NCI-H2029 (cell line): Measurements from ENCODE around the gene GSE1.

Source experiments
- DNase-seq: peaks from one replicate; lab custom pipeline; 2025; lab: John Stamatoyannopoulos, UW

GSE1 gene

DNA sequence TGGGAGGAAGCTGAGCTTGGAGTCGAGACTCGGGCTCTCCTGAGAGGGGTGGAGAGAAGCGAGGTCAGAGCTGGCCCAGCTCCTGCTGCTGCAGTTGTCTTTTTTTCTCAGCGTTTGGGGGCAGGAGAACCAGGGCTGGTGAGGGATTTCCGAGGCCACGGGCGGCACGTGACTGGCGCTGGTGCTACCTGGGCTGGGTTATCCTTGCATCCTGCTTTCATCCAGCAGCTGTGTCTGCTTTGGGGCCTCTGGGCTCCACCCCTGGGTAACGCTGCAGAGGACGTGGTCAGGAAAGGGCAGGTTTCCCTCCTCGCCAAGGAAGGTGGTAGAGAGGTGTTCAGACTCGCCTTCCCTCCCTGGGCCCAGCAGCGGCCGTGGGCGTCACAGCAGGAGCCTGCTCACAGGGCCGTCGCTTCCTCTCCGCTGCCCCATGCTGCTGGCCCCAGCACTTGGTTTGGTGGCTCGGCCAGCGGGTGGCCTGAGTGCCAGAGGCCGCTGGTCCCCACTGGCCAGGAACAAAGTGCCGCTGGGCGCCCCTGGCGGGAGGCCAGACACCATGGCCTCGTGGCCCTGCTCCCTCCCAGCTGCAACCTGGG, 22.5 kb downstream of the GSE1 start:
- no peak for DNase-seq

GRCh38 chr16:85636234-85636812, 23.2 kb downstream of the GSE1 start:
- no peak for DNase-seq

DNA sequence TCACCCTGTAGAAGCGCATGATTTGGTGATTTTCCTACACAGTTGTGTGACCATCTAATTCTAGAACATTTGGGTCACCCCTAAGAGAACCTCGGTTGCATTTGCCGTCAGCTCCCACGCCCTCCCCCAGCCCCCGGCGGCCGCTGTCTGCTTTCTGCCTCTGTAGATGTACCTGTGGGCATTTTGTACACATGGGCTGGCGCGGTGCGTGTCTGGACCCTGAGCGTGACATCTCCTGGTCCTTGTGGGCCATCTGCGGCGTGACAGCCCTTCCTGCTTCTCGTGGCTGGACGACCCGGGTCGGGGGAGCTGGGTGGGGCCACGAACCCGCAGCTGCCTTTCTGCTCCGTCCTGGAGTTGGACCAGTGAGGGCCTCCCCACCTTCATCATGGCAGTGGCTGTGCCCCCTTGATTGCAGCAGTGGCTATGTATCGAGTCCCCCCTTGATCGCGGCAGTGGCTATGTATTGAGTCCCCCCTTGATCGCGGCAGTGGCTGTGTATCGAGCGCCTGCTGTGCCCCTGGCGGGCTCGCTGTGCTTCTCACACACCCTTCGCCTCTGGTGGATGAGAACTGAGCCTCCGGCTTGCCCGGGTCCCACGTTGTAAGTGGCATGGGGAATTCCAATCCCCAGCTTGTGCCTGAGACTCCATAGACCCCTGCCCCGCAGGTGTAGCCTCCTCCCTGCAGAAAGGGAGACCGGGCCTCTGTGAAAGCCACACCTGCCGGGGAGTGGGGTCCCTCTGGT, 24.1 kb downstream of the GSE1 start:
- DNase-seq, result no peak

DNA sequence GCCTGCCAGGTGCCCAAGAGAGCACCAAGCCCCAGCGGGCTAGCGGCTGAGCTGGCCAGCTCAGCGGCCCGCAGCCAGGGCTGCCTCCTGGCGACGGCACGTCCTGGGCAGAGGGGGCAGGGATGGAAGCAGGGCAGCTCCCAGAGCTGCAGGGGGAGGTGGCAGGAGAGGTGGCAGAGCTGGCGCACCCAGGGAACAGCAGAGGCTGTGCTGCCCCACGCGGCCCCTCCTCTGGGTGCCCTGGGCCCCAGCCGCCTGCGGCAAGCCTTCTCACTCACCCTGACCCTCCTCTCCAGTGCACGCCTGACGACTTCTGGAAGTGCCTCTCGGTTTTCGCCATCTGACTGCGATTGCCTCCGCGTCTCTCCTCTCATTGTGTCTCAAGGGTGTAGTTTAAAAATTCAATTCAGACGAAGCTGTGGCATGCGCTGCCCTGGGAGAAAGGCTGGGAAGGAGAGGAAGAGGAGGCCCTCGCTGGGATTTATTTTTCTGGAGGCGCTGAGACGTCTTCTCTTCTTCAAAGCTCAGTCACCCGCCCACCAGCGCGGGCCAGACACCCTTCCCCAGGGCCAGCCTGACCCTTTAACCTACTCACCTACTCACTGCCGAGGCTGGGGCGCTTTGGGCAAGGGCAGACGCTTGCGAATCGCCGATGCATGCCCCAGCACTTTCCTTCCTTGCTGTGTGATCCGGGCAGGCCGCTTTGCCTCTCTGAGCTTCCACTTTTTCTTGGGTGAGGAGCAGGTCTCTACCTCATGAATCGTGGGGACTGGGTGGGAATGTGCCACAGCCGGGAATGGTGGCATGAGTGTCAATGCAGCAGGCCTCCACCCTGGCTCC, 24.9 kb downstream of the GSE1 start:
- no peak for DNase-seq

DNA sequence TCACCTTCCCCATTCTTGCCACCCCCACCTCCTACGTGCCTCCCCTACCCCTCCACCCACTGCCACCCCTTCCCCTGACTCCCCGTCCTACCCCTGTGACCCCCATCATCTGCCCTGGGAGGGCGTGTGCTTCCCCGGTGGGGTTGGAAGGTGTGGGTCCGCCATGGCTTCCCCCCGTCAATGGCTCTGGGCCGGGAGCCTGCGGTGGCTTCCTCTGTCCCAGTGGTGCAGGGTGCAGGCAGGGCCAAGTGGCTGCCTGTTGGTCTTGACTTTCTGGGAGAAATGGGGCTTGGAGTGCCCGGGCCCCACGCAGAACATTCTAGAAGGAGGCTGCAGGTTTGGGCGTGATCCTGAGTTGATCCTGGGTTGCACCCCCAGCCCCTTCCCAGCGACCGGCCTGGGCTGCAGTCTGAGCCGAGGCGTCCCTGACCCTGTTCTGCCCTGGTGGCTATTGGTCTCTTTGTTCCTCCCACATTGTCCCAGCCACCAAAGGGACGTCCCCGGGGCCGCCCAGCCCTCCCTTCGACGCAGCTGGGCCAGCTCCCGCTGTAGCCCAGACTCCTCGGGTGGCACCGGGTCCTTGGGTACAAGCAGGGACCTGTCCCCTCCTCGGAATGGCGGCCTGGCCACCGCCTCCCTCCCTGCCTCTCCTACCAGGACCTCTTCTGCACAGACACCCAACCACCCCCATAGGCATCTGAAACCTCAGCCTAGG, 25.7 kb downstream of the GSE1 start:
- DNase-seq, result no peak

DNA sequence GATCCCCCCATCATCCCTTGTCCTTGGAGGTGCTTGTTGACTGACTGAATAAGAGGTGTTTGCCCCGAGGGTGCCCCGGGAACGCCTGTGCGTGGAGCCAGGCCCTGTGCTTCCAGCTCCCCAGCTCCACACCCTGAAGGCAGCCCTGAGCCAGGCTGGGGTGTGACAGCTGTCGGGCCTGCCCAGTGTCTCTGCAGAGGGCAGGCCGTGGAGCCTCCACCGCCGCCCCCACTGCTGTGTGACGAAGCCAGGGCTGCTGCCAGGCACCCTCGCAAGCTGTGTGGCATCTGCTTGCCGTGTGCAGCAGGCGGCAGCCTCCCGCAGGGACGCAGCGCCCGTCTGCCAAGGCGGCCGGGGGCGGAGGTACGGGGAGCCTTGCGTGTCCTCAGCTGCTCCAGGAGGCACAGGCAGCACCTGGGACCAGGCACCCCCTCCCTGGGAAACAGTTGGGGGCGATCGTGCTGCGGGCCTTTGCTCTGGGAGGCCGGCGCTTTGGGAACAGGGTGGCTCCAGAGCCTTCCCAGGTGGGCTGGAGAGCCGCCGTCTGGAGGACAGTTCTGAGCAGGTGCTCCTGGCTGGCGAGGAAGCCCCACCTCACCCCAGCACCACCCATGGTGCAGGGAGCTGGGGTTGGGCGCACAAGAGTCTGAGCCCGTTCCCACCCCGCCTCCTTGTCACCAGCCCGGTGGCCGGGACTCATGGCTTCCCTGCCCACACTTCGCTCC, 26.6 kb downstream of the GSE1 start:
- DNase-seq, result no peak

DNA sequence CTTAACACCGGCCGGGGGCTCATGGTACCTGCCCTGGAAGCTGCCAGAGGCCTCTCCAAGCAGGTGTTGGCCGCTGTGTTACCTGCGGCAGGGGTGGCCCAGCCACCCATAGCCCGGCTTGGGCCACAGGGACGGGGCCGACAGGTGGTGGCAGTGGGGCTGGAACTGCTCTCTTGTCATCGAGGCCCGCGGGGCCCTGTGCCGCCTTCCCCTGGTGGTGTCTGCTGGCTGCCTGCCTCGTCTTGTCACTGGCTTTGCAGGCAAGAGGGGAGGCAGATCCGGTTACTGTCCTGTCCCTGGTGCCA, 27.1 kb downstream of the GSE1 start:
- no peak for DNase-seq

DNA sequence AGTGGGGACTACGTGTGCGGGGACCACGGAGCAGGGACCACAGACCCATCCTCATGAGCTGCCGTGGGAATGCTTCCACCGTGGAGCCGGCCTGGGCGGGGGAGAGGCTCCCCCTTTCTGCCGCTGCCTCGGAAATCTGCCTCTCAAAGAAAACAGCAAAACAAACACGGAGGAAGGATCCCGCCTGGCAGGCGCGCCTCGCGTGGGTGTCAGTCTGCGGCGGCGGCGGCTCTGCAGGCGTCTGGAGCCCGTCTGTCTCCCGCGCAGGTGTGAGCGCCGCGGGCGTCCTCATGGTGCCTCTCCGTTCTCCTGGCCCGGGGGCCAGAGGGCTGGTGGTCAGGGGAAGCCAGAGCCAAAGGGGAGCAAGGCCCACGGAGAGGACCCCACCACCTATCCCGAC, 27.5 kb downstream of the GSE1 start:
- no peak for DNase-seq

- no peak for DNase-seq
Measured at GRCh38 chr16:85641305-85641704, 28.2 kb downstream of the GSE1 start.

- no peak for DNase-seq
Measured at GRCh38 chr16:85641776-85642176, 28.7 kb downstream of the GSE1 start.

GRCh38 chr16:85642762-85643358, 29.7 kb downstream of the GSE1 start:
- DNase-seq, result no peak

DNA sequence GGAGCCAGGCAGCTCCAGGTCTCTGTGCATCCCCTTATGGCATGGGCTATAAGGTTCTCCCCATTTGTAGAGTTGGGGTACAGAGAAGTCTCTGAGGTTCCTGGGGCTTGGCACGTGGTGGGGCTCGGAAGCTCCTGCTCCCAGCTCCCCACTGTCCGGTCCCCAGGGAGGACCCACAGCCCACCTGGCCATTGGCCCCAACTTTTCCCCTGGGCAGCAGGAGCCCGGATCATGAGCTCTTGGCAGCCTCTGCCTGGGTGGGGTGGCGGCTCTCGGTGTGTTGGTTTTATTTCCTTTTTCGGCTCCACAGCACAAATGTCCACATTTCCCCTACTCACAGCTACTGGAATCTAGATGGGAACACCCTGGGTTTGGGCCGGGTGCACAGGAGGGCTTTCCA, 30.5 kb downstream of the GSE1 start:
- DNase-seq, result no peak

DNA sequence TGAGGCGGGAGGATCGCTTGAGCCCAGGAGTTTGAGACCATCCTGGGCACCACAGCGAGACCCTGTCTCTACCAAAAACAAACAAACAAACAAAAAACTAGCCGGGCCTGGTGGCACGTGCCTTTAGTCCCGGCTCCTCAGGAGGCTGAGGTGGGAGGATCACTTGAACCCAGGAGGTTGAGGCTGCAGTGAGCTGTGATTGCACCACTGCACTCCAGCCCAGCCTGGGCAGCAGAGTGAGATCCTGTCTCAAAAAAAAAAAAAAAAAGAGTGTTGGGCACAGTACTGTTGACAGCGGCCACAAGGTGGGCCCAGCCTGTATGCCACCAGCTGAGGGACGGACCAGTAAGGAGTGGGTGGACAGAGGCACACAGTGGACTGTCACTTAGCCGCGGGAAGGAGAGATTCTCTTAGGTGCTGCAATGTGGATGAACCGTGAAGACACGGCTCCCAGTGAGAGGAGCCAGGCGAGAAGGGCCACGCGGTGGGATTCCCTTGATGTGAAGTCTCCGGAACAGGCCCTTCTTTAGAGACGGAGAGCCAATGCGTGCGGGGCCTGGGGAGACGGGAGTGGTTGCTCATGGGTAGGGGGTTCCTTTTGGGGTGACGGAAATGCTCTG, 31.1 kb downstream of the GSE1 start:
- no peak for DNase-seq

- DNase-seq, result no peak
Measured at GRCh38 chr16:85645021-85645589, 32.0 kb downstream of the GSE1 start.

- DNase-seq, result no peak
Measured at GRCh38 chr16:85646358-85646907, 33.3 kb downstream of the GSE1 start.

- no peak for DNase-seq
Measured at GRCh38 chr16:85646976-85647375, 33.9 kb downstream of the GSE1 start.

GRCh38 chr16:85648070-85648714, 35.1 kb downstream of the GSE1 start:
- DNase-seq, result no peak

DNA sequence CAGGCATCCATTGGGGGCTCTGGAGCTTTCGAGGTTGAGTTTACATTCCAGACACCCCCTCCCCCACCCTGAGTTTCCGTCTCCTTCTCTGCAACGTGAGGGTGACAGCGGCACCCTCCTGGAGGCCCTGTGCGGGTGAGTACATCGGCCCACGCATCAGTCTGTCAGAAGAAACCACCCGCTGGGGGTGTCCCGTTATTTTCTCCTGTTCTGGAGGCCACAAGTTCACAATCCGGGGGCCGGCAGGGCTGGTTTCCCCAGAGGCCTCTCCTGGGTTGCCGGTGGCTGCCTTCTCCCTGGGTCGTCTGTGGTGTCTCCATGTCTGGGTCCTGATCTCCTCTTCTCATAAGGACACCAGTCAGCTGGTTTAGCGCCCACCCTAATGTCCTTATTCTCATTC, 35.7 kb downstream of the GSE1 start:
- DNase-seq, result no peak

GRCh38 chr16:85649411-85650134, 36.5 kb downstream of the GSE1 start:
- no peak for DNase-seq
